ENCODE data around the gene SPATA31D3. TPM values are rescaled to one million over a fixed set of nuclear protein-coding genes. Genes with fewer than 3 reads are reported as not detected.
"Not testable (repeated sequence)": the region's sequence is repeated elsewhere in the genome, so short reads cannot be mapped to it uniquely, and the experiment has no call there.

The SPATA31D3 gene
- total RNA-seq: not detected
- polyA plus RNA-seq: not detected

DNA sequence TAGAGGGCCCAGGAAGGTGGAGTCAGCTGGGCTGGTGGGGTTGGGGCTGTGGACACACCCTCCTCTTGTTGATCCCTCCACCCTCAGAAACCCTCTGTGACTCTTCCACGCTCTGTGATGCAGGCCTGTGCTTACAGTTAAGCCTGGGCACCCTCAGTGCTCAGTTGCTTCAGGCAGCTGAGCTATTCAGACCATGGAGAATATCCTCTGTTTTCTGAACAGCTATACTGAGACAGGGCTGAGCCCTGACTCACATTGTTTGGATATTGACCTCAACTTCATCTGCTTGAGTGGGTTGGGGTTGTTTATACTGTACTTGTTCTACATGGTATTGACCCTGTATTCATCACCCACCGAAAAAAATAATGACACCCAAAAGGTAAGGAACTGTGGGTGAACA, at the start of gene SPATA31D3:
TSS of gene SPATA31D3 (plus strand) at position 108 of the 400 bp plus-strand sequence. CDS start at position 194, 86 bp downstream.
- H3K9me3 ChIP-seq (ENCODE audit: low read length); H3K36me3 Mint-ChIP-seq; H3K27ac ChIP-seq (ENCODE audit: low read depth, low read length); H3K4me3 ChIP-seq (ENCODE audit: low read length); H3K4me3 Mint-ChIP-seq; POLR2A ChIA-PET; CTCF ChIA-PET; H3K4me1 Mint-ChIP-seq; H3K36me3 ChIP-seq (ENCODE audit: insufficient read depth, low read length); H3K4me1 ChIP-seq (ENCODE audit: insufficient read depth, low read length); H3K27me3 ChIP-seq (ENCODE audit: insufficient read depth, low read length, poor library complexity, severe bottlenecking); H3K27me3 Mint-ChIP-seq; H3K9me3 Mint-ChIP-seq; DNase-seq; H3K27ac Mint-ChIP-seq: not testable (repeated sequence)

DNA sequence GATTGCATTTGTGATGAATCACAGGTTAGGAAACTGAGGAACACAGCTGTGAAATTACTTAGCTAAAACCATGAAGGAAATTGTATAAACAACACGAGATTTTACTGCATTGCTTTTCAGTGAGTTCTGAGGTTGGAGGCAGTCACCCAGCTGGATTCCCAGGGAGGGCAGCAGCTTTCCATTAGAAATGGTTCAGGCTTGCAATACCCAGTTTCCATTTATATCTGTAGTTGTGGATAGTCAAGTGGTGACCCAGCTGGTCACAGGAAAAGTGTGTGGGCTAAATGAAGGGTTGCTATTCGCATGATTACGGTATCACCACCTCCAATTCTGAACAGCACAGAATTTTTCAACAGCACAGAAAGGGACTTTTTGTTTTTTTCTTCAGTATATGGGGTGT, 49.4 kb upstream of the SPATA31D3 start:
- Histone ChIP-seq H3K27me3 (ENCODE audit: insufficient read depth, low read length, poor library complexity, severe bottlenecking) (no peaks in the 10 kb centered on the region), H3K4me1 (ENCODE audit: insufficient read depth, low read length) (no peaks in the 10 kb centered on the region), H3K36me3 (ENCODE audit: insufficient read depth, low read length) (no peaks in the 10 kb centered on the region), H3K4me3 (ENCODE audit: low read length) (no peak overlapping the region), H3K27ac (ENCODE audit: low read depth, low read length) (no peak overlapping the region), H3K9me3 (ENCODE audit: low read length) (no peaks in the 10 kb centered on the region)
- H3K27me3 Mint-ChIP-seq: peaks cover 0 to 2% of the 10 kb centered on the region in 2 donors
- no peak overlapping the region for H3K4me3 Mint-ChIP-seq
- H3K4me1 Mint-ChIP-seq: no peaks in the 10 kb centered on the region
- CTCF ChIA-PET: no interaction called here
- no peaks in the 10 kb centered on the region for H3K36me3 Mint-ChIP-seq
- H3K9me3 Mint-ChIP-seq: peaks cover 2 to 18% (median 4%) of the 10 kb centered on the region in 5 donors
- H3K27ac Mint-ChIP-seq: no peak overlapping the region
- POLR2A ChIA-PET: no interaction called here
- no peak for DNase-seq

DNA sequence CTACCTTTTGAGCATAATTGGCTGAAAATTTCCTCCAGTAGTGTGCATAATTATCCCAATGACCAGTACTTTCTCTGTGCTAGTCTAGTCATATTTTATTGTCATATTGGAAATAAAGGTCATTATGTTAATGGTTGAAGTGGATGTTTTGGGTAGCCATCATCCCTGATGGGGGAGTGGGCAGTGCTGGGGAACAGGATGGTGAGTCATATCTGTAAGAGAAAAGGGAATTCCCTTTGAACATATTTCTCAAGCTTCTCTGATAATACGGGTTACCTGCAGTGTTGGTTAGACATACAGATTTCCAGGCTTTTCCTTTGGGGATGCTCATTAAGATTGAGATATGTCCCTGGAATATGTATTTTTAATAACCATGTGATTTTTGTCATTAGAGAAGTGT, 48.4 kb upstream of the SPATA31D3 start:
- Mint-ChIP-seq H3K4me3 (no peak overlapping the region), H3K27ac (no peak overlapping the region), H3K4me1 (no peaks in the 10 kb centered on the region), H3K27me3 (peaks cover 0 to 2% of the 10 kb centered on the region in 2 donors), H3K9me3 (peaks cover 2 to 12% (median 4%) of the 10 kb centered on the region in 5 donors), H3K36me3 (no peaks in the 10 kb centered on the region)
- POLR2A ChIA-PET: no interaction called here
- CTCF ChIA-PET: interaction anchor here (0.7 kb wide), 1 partner anchor 1481 kb away, joined by 3 read pairs; no protein-coding TSS in a partner anchor
- no peaks in the 10 kb centered on the region for H3K27me3 ChIP-seq (ENCODE audit: insufficient read depth, low read length, poor library complexity, severe bottlenecking)
- H3K36me3 ChIP-seq (ENCODE audit: insufficient read depth, low read length): no peaks in the 10 kb centered on the region
- H3K4me1 ChIP-seq (ENCODE audit: insufficient read depth, low read length): no peaks in the 10 kb centered on the region
- H3K4me3 ChIP-seq (ENCODE audit: low read length): no peak overlapping the region
- DNase-seq: no peak
- H3K9me3 ChIP-seq (ENCODE audit: low read length): no peaks in the 10 kb centered on the region
- no peak overlapping the region for H3K27ac ChIP-seq (ENCODE audit: low read depth, low read length)

DNA sequence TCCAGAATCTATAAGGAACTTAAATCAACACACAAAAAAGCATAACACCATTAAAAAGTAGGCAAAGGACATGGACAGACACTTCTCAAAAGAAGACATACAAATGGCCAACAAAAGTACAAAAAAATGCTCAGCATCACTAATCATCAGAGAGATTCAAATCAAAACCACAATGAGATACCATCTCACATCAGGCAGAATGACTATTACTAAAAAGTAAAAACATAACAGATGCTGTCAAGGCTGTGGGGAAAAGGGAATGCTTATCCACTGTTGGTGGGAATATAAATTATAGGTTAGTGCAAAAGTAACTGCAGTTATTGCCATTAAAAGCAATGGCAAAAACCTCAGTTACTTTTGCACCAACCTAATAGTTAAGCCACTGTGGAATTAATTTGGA, 47.2 kb upstream of the SPATA31D3 start:
- no peak for DNase-seq
- Histone ChIP-seq H3K27me3 (ENCODE audit: insufficient read depth, low read length, poor library complexity, severe bottlenecking) (no peaks in the 10 kb centered on the region), H3K27ac (ENCODE audit: low read depth, low read length) (no peak overlapping the region), H3K4me1 (ENCODE audit: insufficient read depth, low read length) (no peaks in the 10 kb centered on the region), H3K9me3 (ENCODE audit: low read length) (no peaks in the 10 kb centered on the region), H3K36me3 (ENCODE audit: insufficient read depth, low read length) (no peaks in the 10 kb centered on the region), H3K4me3 (ENCODE audit: low read length) (no peak overlapping the region)
- CTCF ChIA-PET: no interaction called here
- POLR2A ChIA-PET: no interaction called here
- Mint-ChIP-seq H3K4me1 (no peaks in the 10 kb centered on the region), H3K27ac (no peak overlapping the region), H3K27me3 (no peaks in the 10 kb centered on the region), H3K9me3 (peaks cover 2 to 12% (median 4%) of the 10 kb centered on the region in 5 donors), H3K4me3 (no peak overlapping the region), H3K36me3 (no peaks in the 10 kb centered on the region)

DNA sequence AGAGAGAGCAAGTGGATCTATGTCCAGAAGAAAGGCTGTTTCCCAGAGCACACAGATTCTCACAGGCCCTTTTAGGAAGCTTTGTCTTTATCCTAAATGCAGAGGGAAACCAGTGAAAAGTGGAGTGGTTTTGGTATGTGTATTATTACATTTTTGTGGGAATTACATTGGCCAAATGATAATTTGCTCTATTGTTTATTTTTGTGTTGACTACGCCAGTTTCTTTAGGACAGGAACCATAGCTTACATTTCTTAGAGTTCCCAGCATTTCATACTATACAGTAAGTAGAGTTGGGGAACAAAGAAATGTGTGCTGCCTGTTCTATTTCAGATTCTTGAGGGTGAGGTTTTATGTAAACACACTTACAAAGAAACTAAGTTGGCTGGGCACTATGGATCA, 44.4 kb upstream of the SPATA31D3 start:
- ChIA-PET CTCF (no interaction called here), POLR2A (no interaction called here)
- Mint-ChIP-seq H3K9me3 (peaks cover 2 to 12% (median 4%) of the 10 kb centered on the region in 5 donors), H3K4me1 (no peaks in the 10 kb centered on the region), H3K36me3 (no peaks in the 10 kb centered on the region), H3K27me3 (peaks cover 0 to 2% of the 10 kb centered on the region in 2 donors), H3K27ac (no peak overlapping the region), H3K4me3 (no peak overlapping the region)
- no peak for DNase-seq
- Histone ChIP-seq H3K4me1 (ENCODE audit: insufficient read depth, low read length) (no peaks in the 10 kb centered on the region), H3K27ac (ENCODE audit: low read depth, low read length) (no peak overlapping the region), H3K27me3 (ENCODE audit: insufficient read depth, low read length, poor library complexity, severe bottlenecking) (no peaks in the 10 kb centered on the region), H3K36me3 (ENCODE audit: insufficient read depth, low read length) (no peaks in the 10 kb centered on the region), H3K4me3 (ENCODE audit: low read length) (no peak overlapping the region), H3K9me3 (ENCODE audit: low read length) (no peaks in the 10 kb centered on the region)

DNA sequence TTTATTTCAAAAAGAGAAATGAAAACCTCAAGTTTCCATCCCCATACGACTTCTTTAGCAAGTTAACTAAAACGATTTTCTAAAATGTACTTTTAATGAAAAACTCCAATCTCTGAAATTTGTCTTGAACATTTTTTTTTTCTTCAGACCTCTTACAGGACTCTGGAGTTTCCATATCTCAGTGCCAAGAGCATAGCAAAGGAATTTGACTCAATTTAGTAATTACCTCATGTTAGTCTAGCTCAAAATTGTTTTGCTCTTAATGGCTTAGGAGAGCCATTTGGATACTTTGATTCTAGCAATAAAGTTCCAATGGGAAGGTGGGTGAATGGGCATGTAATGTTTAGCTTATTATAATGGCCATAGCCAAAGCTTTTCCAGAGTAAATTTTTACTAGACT, 41.1 kb upstream of the SPATA31D3 start:
- H3K4me3 ChIP-seq (ENCODE audit: low read length): no peak overlapping the region
- DNase-seq: no peak
- POLR2A ChIA-PET: no interaction called here
- Mint-ChIP-seq H3K27me3 (peaks cover 0 to 2% of the 10 kb centered on the region in 2 donors), H3K9me3 (peaks cover 0 to 7% (median 2%) of the 10 kb centered on the region in 5 donors), H3K4me1 (no peaks in the 10 kb centered on the region), H3K27ac (no peak overlapping the region), H3K36me3 (no peaks in the 10 kb centered on the region), H3K4me3 (no peak overlapping the region)
- H3K4me1 ChIP-seq (ENCODE audit: insufficient read depth, low read length): no peaks in the 10 kb centered on the region
- no peaks in the 10 kb centered on the region for H3K36me3 ChIP-seq (ENCODE audit: insufficient read depth, low read length)
- no peaks in the 10 kb centered on the region for H3K27me3 ChIP-seq (ENCODE audit: insufficient read depth, low read length, poor library complexity, severe bottlenecking)
- no peak overlapping the region for H3K27ac ChIP-seq (ENCODE audit: low read depth, low read length)
- CTCF ChIA-PET: no interaction called here
- no peaks in the 10 kb centered on the region for H3K9me3 ChIP-seq (ENCODE audit: low read length)

DNA sequence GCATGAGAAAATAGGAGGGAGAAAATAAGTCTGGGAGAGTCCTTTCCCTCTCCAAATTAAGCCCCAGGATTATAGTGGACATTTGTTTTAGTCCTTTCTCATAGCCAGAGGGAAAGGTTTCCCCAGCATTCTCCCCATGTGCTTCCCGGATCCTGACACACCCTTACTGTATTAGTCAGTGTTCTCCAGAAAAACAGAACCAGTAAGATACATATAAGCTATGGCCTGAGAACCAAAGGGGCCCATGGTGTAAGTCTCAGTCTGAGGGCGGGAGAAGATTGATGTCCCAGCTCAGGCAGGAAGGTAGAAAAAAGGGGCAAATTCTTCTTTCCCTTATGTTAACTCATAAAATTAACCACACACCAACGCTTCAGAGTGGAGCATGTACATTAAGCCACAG, 40.7 kb upstream of the SPATA31D3 start:
- Mint-ChIP-seq H3K36me3 (no peaks in the 10 kb centered on the region), H3K4me3 (no peak overlapping the region), H3K27me3 (peaks cover 0 to 2% of the 10 kb centered on the region in 2 donors), H3K27ac (no peak overlapping the region), H3K4me1 (no peaks in the 10 kb centered on the region), H3K9me3 (peaks cover 0 to 7% (median 2%) of the 10 kb centered on the region in 5 donors)
- H3K9me3 ChIP-seq (ENCODE audit: low read length): no peaks in the 10 kb centered on the region
- no peak for DNase-seq
- ChIA-PET CTCF (no interaction called here), POLR2A (no interaction called here)
- no peak overlapping the region for H3K27ac ChIP-seq (ENCODE audit: low read depth, low read length)
- H3K4me1 ChIP-seq (ENCODE audit: insufficient read depth, low read length): no peaks in the 10 kb centered on the region
- no peaks in the 10 kb centered on the region for H3K27me3 ChIP-seq (ENCODE audit: insufficient read depth, low read length, poor library complexity, severe bottlenecking)
- H3K36me3 ChIP-seq (ENCODE audit: insufficient read depth, low read length): no peaks in the 10 kb centered on the region
- H3K4me3 ChIP-seq (ENCODE audit: low read length): no peak overlapping the region

DNA sequence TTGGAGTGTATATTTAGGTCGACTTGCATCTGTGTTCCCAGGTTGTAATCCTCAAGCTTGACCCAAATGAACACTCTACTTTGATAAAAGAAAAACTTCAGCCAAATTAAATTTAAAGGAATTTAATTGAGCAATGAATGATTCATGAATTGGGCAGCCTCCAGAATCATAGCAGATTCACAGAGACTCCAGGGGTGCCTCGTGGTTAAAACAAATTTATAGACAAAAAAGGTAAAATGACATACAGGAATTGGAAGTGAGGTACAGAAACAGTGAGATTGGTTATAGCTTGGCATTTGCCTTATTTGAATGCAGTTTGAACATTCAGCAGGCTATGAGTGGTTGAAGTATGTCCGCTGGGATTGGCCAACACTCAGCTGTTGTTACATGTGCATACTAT, 36.6 kb upstream of the SPATA31D3 start:
- Mint-ChIP-seq H3K27me3 (peaks cover 0 to 4% of the 10 kb centered on the region in 2 donors), H3K9me3 (peaks cover 0 to 7% (median 0%) of the 10 kb centered on the region in 5 donors), H3K27ac (no peak overlapping the region), H3K4me1 (no peaks in the 10 kb centered on the region), H3K4me3 (no peak overlapping the region), H3K36me3 (no peaks in the 10 kb centered on the region)
- Histone ChIP-seq H3K4me1 (ENCODE audit: insufficient read depth, low read length) (no peaks in the 10 kb centered on the region), H3K4me3 (ENCODE audit: low read length) (no peak overlapping the region), H3K9me3 (ENCODE audit: low read length) (no peaks in the 10 kb centered on the region), H3K27ac (ENCODE audit: low read depth, low read length) (no peak overlapping the region), H3K27me3 (ENCODE audit: insufficient read depth, low read length, poor library complexity, severe bottlenecking) (no peaks in the 10 kb centered on the region), H3K36me3 (ENCODE audit: insufficient read depth, low read length) (no peaks in the 10 kb centered on the region)
- no peak for DNase-seq
- ChIA-PET POLR2A (no interaction called here), CTCF (no interaction called here)

DNA sequence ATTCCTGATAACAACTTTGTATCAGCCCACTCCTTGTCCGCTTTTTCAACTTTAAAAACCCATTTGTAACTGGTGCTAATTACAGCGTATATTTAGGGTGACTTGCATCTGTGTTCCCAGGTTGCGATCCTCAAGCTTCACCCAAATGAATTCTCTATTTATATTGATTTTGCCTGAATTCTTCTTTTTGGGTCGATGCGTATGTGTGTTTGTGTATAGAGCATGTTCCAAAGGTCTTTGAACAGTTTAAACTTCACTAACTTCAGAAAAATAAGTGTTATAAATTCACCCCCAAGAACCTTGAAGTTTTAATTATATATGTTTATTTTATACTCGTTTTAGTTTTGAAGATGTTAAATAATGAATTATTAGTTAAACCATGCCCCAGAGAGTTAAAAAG, 31.2 kb upstream of the SPATA31D3 start:
- no peak overlapping the region for H3K27ac ChIP-seq (ENCODE audit: low read depth, low read length)
- peaks cover 0 to 2% of the 10 kb centered on the region in 2 donors for H3K27me3 Mint-ChIP-seq
- H3K36me3 Mint-ChIP-seq: no peaks in the 10 kb centered on the region
- peaks cover 0 to 18% (median 3%) of the 10 kb centered on the region in 5 donors for H3K9me3 Mint-ChIP-seq
- no peak overlapping the region for H3K27ac Mint-ChIP-seq
- no peaks in the 10 kb centered on the region for H3K4me1 Mint-ChIP-seq
- ChIA-PET CTCF (no interaction called here), POLR2A (no interaction called here)
- no peak overlapping the region for H3K4me3 ChIP-seq (ENCODE audit: low read length)
- no peaks in the 10 kb centered on the region for H3K27me3 ChIP-seq (ENCODE audit: insufficient read depth, low read length, poor library complexity, severe bottlenecking)
- H3K4me1 ChIP-seq (ENCODE audit: insufficient read depth, low read length): no peaks in the 10 kb centered on the region
- H3K9me3 ChIP-seq (ENCODE audit: low read length): no peaks in the 10 kb centered on the region
- H3K36me3 ChIP-seq (ENCODE audit: insufficient read depth, low read length): no peaks in the 10 kb centered on the region
- no peak overlapping the region for H3K4me3 Mint-ChIP-seq
- DNase-seq: no peak

Data from CD8-positive, alpha-beta memory T cell (primary cell).